DOHH2 (cell line): ENCODE data around the gene DLX2.

ENCODE experiments used
- H3F3A ChIP-seq: fragments of 200-600 bp; sonication (generic), shearing (Covaris generic); 2 replicates; pipeline ENCODE4 v1.6.0; 2016; ENCODE audit warnings: antibody characterized with exemption, mild to moderate bottlenecking; ENCODE audit not compliant: control insufficient read depth, insufficient read depth
- H3K27ac ChIP-seq: fragments of 200-600 bp; sonication (generic); 2 replicates; pipeline ENCODE4 v1.5.1; 2014; ENCODE audit warnings: low read depth, mild to moderate bottlenecking, low read length, moderate library complexity
- H3K27me3 ChIP-seq: fragments of 200-600 bp; sonication (generic); 2 replicates; pipeline ENCODE4 v1.6.1; 2014; ENCODE audit warnings: mild to moderate bottlenecking, low read length, mixed read lengths; ENCODE audit not compliant: control insufficient read depth
- H3K36me3 ChIP-seq: fragments of 200-600 bp; sonication (generic); 2 replicates; pipeline ENCODE4 v1.6.1; 2014; ENCODE audit warnings: mild to moderate bottlenecking, low read length, moderate library complexity, mixed read lengths; ENCODE audit not compliant: control insufficient read depth
- H3K4me1 ChIP-seq: fragments of 200-600 bp; sonication (generic); 2 replicates; pipeline ENCODE4 v1.6.1; 2014; ENCODE audit warnings: mild to moderate bottlenecking, low read length, mixed read lengths; ENCODE audit not compliant: control insufficient read depth
- H3K4me2 ChIP-seq: fragments of 200-600 bp; sonication (generic); 2 replicates; pipeline ENCODE4 v1.6.0; 2014; ENCODE audit warnings: mild to moderate bottlenecking, low read length, moderate library complexity
- H3K4me3 ChIP-seq: fragments of 200-600 bp; sonication (generic); 2 replicates; pipeline ENCODE4 v1.5.1; 2014; ENCODE audit warnings: mild to moderate bottlenecking, low read length, mixed read lengths
- H3K79me2 ChIP-seq: fragments of 200-600 bp; sonication (generic); 2 replicates; pipeline ENCODE4 v1.6.1; 2014; ENCODE audit warnings: mild to moderate bottlenecking, low read length, mixed read lengths; ENCODE audit not compliant: control insufficient read depth
- H3K9me2 ChIP-seq: fragments of 200-600 bp; sonication (generic); replicated peaks from 2 replicates; pipeline ENCODE4 v1.6.1; 2014; ENCODE audit warnings: mild to moderate bottlenecking, low read length, mixed read lengths; ENCODE audit not compliant: control insufficient read depth
- H3K9me3 ChIP-seq: fragments of 200-600 bp; sonication (generic); 2 replicates; pipeline ENCODE4 v1.6.1; 2014; ENCODE audit warnings: antibody characterized with exemption, low read length, mixed read lengths; ENCODE audit not compliant: control insufficient read depth, insufficient read depth
- H4K20me1 ChIP-seq: fragments of 200-600 bp; sonication (generic); 2 replicates; pipeline ENCODE4 v1.6.0; 2014; ENCODE audit warnings: low read depth, mild to moderate bottlenecking, antibody characterized with exemption, low read length, moderate library complexity; ENCODE audit not compliant: control insufficient read depth, insufficient read depth
- EZH2phosphoT487 ChIP-seq: fragments of 200-600 bp; sonication (generic); IDR thresholded peaks from 2 replicates; pipeline ENCODE4 v1.6.1; 2017; ENCODE audit warnings: borderline replicate concordance, mild to moderate bottlenecking, antibody characterized with exemption, low read length, moderate library complexity, mixed read lengths
- TF ChIP-seq, protein P1 (sequence below): fragments of 200-600 bp; sonication (generic); IDR thresholded peaks from one replicate; pipeline ENCODE4 v1.5.1; 2014; ENCODE audit warnings: antibody characterized with exemption, mild to moderate bottlenecking, low read depth, low read length; ENCODE audit not compliant: poor library complexity, severe bottlenecking

Gene DLX2

DNA sequence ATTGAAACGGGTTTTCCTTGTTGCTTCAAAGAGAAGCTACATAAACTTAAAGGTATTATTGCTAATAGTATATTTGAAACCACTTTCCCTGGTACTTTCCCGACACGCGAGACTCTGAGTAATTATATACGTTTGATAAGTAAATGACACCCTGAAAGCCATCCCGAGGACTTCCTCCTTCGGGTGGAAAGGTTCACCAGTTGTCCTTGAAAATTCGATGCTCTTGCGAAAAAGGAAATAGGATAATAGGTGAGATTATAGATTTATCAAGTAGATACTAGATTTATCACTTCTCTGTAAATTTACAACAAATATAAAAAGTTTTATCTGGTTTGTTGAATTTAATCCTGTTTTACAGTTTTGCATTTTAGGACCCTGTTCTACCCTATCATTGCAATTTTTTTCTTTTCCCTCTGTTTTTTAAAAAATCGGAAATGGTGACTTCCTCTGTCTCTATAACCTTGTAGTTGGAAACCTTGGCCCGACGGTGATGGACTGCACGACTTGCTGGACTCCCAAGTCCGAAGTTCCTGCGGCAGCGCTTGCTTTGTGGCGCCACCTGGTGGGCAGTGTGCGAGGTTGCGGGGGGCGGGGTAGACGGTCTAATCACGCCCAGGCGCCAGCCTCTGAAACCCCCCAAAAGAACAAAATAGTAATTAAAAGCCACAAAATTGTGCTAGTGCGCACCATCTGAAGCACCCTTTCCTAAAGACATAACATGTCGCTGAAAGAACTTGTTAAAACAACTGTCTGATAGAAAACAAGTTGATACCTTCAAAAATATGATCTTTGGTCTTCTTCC, 972 bp upstream of the DLX2 start:
- peak overlapping the region; percentile 73 for H3K4me3 ChIP-seq
- no peak overlapping the region for H3K27ac ChIP-seq
- H3K4me2 ChIP-seq = peak overlapping the region; percentile 79
- no peaks in the 10 kb centered on the region for H3K79me2 ChIP-seq
- no peaks in the 10 kb centered on the region for H3F3A ChIP-seq
- TF ChIP-seq, protein P1, sequence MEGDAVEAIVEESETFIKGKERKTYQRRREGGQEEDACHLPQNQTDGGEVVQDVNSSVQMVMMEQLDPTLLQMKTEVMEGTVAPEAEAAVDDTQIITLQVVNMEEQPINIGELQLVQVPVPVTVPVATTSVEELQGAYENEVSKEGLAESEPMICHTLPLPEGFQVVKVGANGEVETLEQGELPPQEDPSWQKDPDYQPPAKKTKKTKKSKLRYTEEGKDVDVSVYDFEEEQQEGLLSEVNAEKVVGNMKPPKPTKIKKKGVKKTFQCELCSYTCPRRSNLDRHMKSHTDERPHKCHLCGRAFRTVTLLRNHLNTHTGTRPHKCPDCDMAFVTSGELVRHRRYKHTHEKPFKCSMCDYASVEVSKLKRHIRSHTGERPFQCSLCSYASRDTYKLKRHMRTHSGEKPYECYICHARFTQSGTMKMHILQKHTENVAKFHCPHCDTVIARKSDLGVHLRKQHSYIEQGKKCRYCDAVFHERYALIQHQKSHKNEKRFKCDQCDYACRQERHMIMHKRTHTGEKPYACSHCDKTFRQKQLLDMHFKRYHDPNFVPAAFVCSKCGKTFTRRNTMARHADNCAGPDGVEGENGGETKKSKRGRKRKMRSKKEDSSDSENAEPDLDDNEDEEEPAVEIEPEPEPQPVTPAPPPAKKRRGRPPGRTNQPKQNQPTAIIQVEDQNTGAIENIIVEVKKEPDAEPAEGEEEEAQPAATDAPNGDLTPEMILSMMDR = peak; percentile 99
- no peak for TF ChIP-seq EZH2phosphoT487
- peaks cover 54% of the 10 kb centered on the region for H3K27me3 ChIP-seq
- H3K9me3 ChIP-seq = no peaks in the 10 kb centered on the region
- no peaks in the 10 kb centered on the region for H3K36me3 ChIP-seq
- H3K4me1 ChIP-seq = peaks cover 51% of the 10 kb centered on the region
- no peaks in the 10 kb centered on the region for H3K9me2 ChIP-seq
- peaks cover 8% of the 10 kb centered on the region; the same call in 1 of the 2 replicates for H4K20me1 ChIP-seq

- Histone ChIP-seq H3F3A (peaks cover 5% of the 10 kb centered on the region; the same call in 1 of the 2 replicates), H3K79me2 (no peaks in the 10 kb centered on the region), H3K9me3 (no peaks in the 10 kb centered on the region), H4K20me1 (peaks cover 16% of the 10 kb centered on the region; the same call in 1 of the 2 replicates), H3K4me2 (peak overlapping the region; percentile 79), H3K4me3 (peak overlapping the region; percentile 73), H3K27me3 (peaks cover 71% of the 10 kb centered on the region), H3K9me2 (no peaks in the 10 kb centered on the region), H3K4me1 (peaks cover 57% of the 10 kb centered on the region), H3K36me3 (no peaks in the 10 kb centered on the region), H3K27ac (no peak overlapping the region)
- TF ChIP-seq, protein P1 = peak; percentile 7
- TF ChIP-seq EZH2phosphoT487 = no peak
Observed at GRCh38 chr2:172101821-172102390, 794 bp downstream of the DLX2 start.

DNA sequence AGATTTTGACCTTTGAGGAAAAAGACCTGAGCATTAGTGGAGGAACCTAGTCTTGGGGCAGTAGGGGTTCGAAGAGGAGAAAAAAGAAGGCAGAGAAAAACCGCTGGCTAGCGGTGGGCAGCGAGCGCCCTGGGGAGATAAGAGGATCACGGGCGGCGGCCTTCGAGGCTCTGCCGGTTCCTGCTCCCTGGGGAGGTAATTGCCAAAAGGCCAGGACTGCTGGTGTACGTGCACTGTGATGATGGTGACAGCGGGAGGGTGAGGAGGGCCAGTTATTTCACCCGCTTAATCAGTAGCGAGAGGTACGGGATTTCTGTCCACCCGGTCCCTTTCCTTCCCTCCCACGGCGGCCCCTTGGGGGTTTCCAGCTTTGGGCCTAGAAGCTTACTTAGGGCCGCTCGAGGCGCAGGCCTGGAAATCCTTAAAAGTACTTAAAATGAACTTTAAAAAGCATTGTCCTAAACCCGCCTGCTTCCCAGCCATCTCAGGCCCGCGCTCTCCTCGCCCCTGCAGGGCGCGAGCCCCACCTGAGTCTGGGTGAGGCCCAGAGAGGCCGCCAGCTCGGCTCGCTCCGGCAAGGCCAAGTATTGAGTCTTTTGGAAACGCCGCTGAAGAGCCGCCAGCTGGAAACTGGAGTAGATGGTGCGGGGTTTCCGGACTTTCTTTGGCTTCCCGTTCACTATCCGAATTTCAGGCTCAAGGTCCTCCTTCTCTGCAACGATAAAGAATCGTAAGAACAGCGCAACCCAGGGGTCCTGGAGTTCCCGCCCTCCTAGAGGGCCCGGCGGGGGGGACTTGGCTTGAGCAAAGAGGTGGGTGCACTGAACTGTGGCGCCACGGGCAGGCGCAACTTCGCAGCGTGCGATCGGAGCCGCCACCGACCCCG, 1.5 kb downstream of the DLX2 start:
- H3K4me2 ChIP-seq = peak overlapping the region; percentile 79
- H3K4me3 ChIP-seq = peak overlapping the region; percentile 73
- no peak overlapping the region for H3K27ac ChIP-seq
- no peaks in the 10 kb centered on the region for H3K36me3 ChIP-seq
- no peaks in the 10 kb centered on the region for H3K79me2 ChIP-seq
- H3K27me3 ChIP-seq = peaks cover 72% of the 10 kb centered on the region
- no peaks in the 10 kb centered on the region for H3K9me3 ChIP-seq
- TF ChIP-seq EZH2phosphoT487 = peak; percentile 95
- TF ChIP-seq, protein P1 = peak; percentile 22
- H4K20me1 ChIP-seq = peaks cover 16% of the 10 kb centered on the region; the same call in 1 of the 2 replicates
- no peaks in the 10 kb centered on the region for H3K9me2 ChIP-seq
- peaks cover 65% of the 10 kb centered on the region for H3K4me1 ChIP-seq
- peaks cover 5% of the 10 kb centered on the region; the same call in 1 of the 2 replicates for H3F3A ChIP-seq
